Panc1 (cell line): ENCODE data around the gene SLC36A3. TPM values are rescaled to one million over a fixed set of nuclear protein-coding genes. Genes with fewer than 3 reads are reported as not detected.

Experiments used
- ATAC-seq: fragments of 200-7000 bp; cut with Tn5 transposase; 2 replicates; pipeline ENCODE4 v1.9.1; 2020; ENCODE audit warnings: mild to moderate bottlenecking, moderate library complexity
- BruUV-seq: library from RNA; stranded (reverse); fragments of 400-500 nt; replicated peaks from 2 replicates; lab custom pipeline; 2021; lab: Mats Ljungman, UMichigan
- CTCF ChIA-PET: fragments of 300-600 bp; sonication (Branson Sonifier 250); formaldehyde crosslinking; loops from one replicate; lab custom pipeline; 2022; ENCODE audit warnings: antibody characterized with exemption; lab: Charles Lee
- POLR2A ChIA-PET: fragments of 300-600 bp; sonication (Branson Sonifier 250); formaldehyde crosslinking; loops from one replicate; lab custom pipeline; 2022; ENCODE audit warnings: antibody characterized with exemption; lab: Charles Lee
- DNase-seq: peaks from one replicate; pipeline ENCODE4 v3.0.0-alpha.2; 2010; ENCODE audit warnings: low read depth, low spot score
- H3K27ac ChIP-seq: 2 replicates; pipeline ENCODE4 v1.5.1; 2011; ENCODE audit warnings: mild to moderate bottlenecking, low read length, inconsistent platforms
- H3K27me3 ChIP-seq: fragments of 200-500 bp; sonication (Bioruptor generic); 2 replicates; pipeline ENCODE4 v1.6.0; 2014; ENCODE audit warnings: low read length, inconsistent platforms; ENCODE audit not compliant: control insufficient read depth, insufficient read depth
- H3K36me3 ChIP-seq: fragments of 200-500 bp; sonication (Bioruptor generic); 2 replicates; pipeline ENCODE4 v1.5.1; 2014; ENCODE audit warnings: inconsistent platforms, mild to moderate bottlenecking, low read length, moderate library complexity; ENCODE audit not compliant: control insufficient read depth, insufficient read depth
- H3K4me1 ChIP-seq: 2 replicates; pipeline ENCODE4 v1.5.1; 2011; ENCODE audit warnings: inconsistent platforms, mild to moderate bottlenecking, low read length, moderate library complexity; ENCODE audit not compliant: control insufficient read depth, insufficient read depth
- H3K4me3 ChIP-seq, 2 experiments: 2 replicates each; pipeline ENCODE4 v1.5.1; 2011 to 2012; ENCODE audit warnings: low read depth in 2 of 2, low read length in 2 of 2, mild to moderate bottlenecking in 2 of 2, inconsistent platforms in 1 of 2, moderate library complexity in 1 of 2
- H3K9me3 ChIP-seq: fragments of 200-500 bp; sonication (Bioruptor generic); 2 replicates; pipeline ENCODE4 v1.5.1; 2014; ENCODE audit warnings: low read depth, mild to moderate bottlenecking, inconsistent platforms, low read length, moderate library complexity; ENCODE audit not compliant: control insufficient read depth, insufficient read depth
- CTCF ChIP-seq: fragments of 450-650 bp; IDR thresholded peaks from 2 replicates; pipeline ENCODE4 v1.5.1; 2017; ENCODE audit warnings: mild to moderate bottlenecking
- POLR2AphosphoS5 ChIP-seq: IDR thresholded peaks from 2 replicates; pipeline ENCODE4 v1.6.1; 2012; ENCODE audit warnings: mild to moderate bottlenecking, low read depth, low read length, moderate library complexity
- REST ChIP-seq, 2 experiments: IDR thresholded peaks; 2 replicates each; pipeline ENCODE4 v1.6.1; 2011 to 2012; ENCODE audit warnings: low read depth in 2 of 2, control low read depth in 1 of 2, low read length in 1 of 2, mild to moderate bottlenecking in 1 of 2, moderate library complexity in 1 of 2; ENCODE audit not compliant: insufficient read depth in 1 of 2
- SIN3A ChIP-seq: IDR thresholded peaks from 2 replicates; pipeline ENCODE4 v1.6.1; 2012; ENCODE audit warnings: low read depth, mild to moderate bottlenecking, low read length, moderate library complexity, borderline replicate concordance; ENCODE audit not compliant: insufficient read depth
- TCF7L2 ChIP-seq: IDR thresholded peaks from 2 replicates; pipeline ENCODE4 v1.6.1; 2011; ENCODE audit warnings: mild to moderate bottlenecking, low read depth, low read length, inconsistent platforms
- in situ Hi-C: cut with HindIII; loops from 2 replicates; pipeline ENCODE4 v1.10.0; 2016; ENCODE audit warnings: low sequenced_read_pairs, low pct_unique_long_range_greater_than_20kb
- intact Hi-C: fragments of 100-400 bp; cut with micrococcal nuclease; formaldehyde crosslinking; loops from one replicate; pipeline ENCODE4 v1.10.0; 2022; ENCODE audit not compliant: unreplicated experiment
- total RNA-seq: library from RNA; stranded (reverse); gene quantifications from one replicate; pipeline ENCODE4 v1.2.1, GENCODE V29; 2021; ENCODE audit not compliant: unreplicated experiment

The SLC36A3 gene
- total RNA-seq, 1 experiment from 2014 or later: not detected

- ATAC-seq: no peak
- H3K27me3 ChIP-seq: no peaks in the 10 kb centered on the region; the same call in 1 of the 2 replicates
- BruUV-seq: no TSS peak
- H3K27ac ChIP-seq: peak overlapping the region; percentile 35
- 0 out of 4 replicates have a peak overlapping the region, but pooled peaks of 1 of the 2 experiments have one; percentile 4 for H3K4me3 ChIP-seq
- no peaks in the 10 kb centered on the region; the same call in 1 of the 2 replicates for H3K36me3 ChIP-seq
- intact Hi-C loops: no loop called here
- ChIA-PET CTCF (no interaction called here), POLR2A (no interaction called here)
- no peak for TF ChIP-seq TCF7L2
- TF ChIP-seq REST (IDR thresholded peaks at IDR 0.05; ENCODE audit: insufficient read depth in 1 of 2, low read depth in 2 of 2, low read length in 1 of 2): peak in 1 of 2 experiments; percentile 40; a peak in 2 of 4 replicates
- TF ChIP-seq SIN3A: no peak
- TF ChIP-seq CTCF: no peak
- no peak for TF ChIP-seq POLR2AphosphoS5
- no peak for DNase-seq
- H3K4me1 ChIP-seq: peaks cover 7% of the 10 kb centered on the region; the same call in 1 of the 2 replicates
- H3K9me3 ChIP-seq: no peaks in the 10 kb centered on the region
- in situ Hi-C loops: no loop called here
Measured at GRCh38 chr5:151250346-151251000, 53.1 kb downstream of the SLC36A3 start.

GRCh38 chr5:151249281-151249680 lies 54.3 kb downstream of the SLC36A3 start:
- CTCF ChIA-PET: no interaction called here
- H3K4me3 ChIP-seq: no peak overlapping the region
- BruUV-seq: no TSS peak
- H3K27ac ChIP-seq: no peak overlapping the region
- intact Hi-C loops (no loop called here), in situ Hi-C loops (no loop called here)
- DNase-seq (no peak), ATAC-seq (no peak)
- no peaks in the 10 kb centered on the region; the same call in 1 of the 2 replicates for H3K36me3 ChIP-seq
- no peak for TF ChIP-seq POLR2AphosphoS5
- TF ChIP-seq REST (IDR thresholded peaks at IDR 0.05; ENCODE audit: insufficient read depth in 1 of 2, low read depth in 2 of 2, low read length in 1 of 2): no peak
- H3K4me1 ChIP-seq: peaks cover 7% of the 10 kb centered on the region; the same call in 1 of the 2 replicates
- H3K27me3 ChIP-seq: no peaks in the 10 kb centered on the region; the same call in 1 of the 2 replicates
- no peaks in the 10 kb centered on the region for H3K9me3 ChIP-seq
- POLR2A ChIA-PET: no interaction called here
